Gastrocnemius medialis (tissue), 4 donors: ENCODE measurements around the gene NT5C1A.

Experiments used
- POLR2A ChIP-seq, 2 donors: fragments of 450-650 bp; IDR thresholded peaks; one replicate each; pipeline ENCODE4 v1.6.1; 2017; ENCODE audit warnings: antibody characterized with exemption in 2 of 2, mild to moderate bottlenecking in 2 of 2, moderate library complexity in 2 of 2
- TF ChIP-seq, protein P1 (sequence below), 5 experiments: fragments of 450-650 bp in 3 of 5; fragments of 200-600 bp in 2 of 5; sonication (generic) in 2 of 5; IDR thresholded peaks in 4 of 5; conservative IDR thresholded peaks in 1 of 5; 1 replicate in 4 of 5; 2 replicates in 1 of 5; pipeline ENCODE4 v1.5.1; 2016 to 2019; ENCODE audit warnings: antibody characterized with exemption in 5 of 5, mild to moderate bottlenecking in 3 of 5, moderate library complexity in 3 of 5

- no peak for TF ChIP-seq POLR2A (IDR thresholded peaks at IDR 0.05)
- TF ChIP-seq, protein P1, sequence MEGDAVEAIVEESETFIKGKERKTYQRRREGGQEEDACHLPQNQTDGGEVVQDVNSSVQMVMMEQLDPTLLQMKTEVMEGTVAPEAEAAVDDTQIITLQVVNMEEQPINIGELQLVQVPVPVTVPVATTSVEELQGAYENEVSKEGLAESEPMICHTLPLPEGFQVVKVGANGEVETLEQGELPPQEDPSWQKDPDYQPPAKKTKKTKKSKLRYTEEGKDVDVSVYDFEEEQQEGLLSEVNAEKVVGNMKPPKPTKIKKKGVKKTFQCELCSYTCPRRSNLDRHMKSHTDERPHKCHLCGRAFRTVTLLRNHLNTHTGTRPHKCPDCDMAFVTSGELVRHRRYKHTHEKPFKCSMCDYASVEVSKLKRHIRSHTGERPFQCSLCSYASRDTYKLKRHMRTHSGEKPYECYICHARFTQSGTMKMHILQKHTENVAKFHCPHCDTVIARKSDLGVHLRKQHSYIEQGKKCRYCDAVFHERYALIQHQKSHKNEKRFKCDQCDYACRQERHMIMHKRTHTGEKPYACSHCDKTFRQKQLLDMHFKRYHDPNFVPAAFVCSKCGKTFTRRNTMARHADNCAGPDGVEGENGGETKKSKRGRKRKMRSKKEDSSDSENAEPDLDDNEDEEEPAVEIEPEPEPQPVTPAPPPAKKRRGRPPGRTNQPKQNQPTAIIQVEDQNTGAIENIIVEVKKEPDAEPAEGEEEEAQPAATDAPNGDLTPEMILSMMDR (IDR thresholded peaks at IDR 0.05 in 4 of 5, conservative IDR thresholded peaks at IDR 0.05 in 1 of 5) = no peak
Measured at GRCh38 chr1:39656391-39656790, 15.5 kb downstream of the NT5C1A start.
